WTC11 (cell line): ENCODE measurements around the gene CHST6.

Experiments used
- KAT7 ChIP-seq: sonication (generic); formaldehyde crosslinking; IDR thresholded peaks from 2 replicates; pipeline ENCODE4 v1.8.1; 2023; ENCODE audit warnings: missing genetic modification reagents, mild to moderate bottlenecking, borderline replicate concordance
- TF ChIP-seq, protein P1 (sequence below): fragments of 200-600 bp; IDR thresholded peaks from 2 replicates; pipeline ENCODE4 v1.8.0; 2022; ENCODE audit warnings: antibody characterized with exemption

DNA sequence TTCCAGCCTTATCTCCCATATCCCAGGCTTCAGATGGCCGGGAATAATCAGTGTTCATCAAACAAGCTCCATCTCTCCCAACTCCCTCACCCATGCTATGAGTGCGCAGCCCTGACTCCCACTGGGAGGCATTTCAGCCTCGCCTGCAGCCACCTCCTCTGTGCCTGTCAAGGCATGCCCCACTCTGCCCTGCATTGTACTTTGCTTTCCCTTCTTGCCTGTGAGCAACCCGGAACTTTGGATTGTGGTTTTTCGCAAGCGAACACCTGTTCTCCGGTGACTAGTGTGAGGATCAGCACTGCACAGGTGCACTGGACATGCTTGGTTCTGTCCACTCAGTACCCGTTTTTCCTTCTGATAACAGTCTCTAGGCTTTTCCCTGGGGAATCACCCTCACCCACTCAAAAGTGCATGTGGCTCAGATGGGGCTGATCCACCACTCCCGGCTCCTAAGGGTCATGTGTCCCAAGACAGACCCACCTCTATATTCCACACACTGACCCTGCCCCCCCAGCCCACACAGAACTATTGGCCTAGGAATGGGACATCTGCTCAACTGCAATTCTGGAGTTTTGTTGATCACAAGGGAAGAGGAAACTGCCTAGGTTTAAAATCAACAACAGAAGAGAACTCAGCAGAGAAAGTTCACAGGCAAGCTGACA is 9.1 kb downstream of the CHST6 start:
- TF ChIP-seq, protein P1, sequence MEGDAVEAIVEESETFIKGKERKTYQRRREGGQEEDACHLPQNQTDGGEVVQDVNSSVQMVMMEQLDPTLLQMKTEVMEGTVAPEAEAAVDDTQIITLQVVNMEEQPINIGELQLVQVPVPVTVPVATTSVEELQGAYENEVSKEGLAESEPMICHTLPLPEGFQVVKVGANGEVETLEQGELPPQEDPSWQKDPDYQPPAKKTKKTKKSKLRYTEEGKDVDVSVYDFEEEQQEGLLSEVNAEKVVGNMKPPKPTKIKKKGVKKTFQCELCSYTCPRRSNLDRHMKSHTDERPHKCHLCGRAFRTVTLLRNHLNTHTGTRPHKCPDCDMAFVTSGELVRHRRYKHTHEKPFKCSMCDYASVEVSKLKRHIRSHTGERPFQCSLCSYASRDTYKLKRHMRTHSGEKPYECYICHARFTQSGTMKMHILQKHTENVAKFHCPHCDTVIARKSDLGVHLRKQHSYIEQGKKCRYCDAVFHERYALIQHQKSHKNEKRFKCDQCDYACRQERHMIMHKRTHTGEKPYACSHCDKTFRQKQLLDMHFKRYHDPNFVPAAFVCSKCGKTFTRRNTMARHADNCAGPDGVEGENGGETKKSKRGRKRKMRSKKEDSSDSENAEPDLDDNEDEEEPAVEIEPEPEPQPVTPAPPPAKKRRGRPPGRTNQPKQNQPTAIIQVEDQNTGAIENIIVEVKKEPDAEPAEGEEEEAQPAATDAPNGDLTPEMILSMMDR = no peak
- TF ChIP-seq KAT7 (CRISPR knock-in tag) = no peak
